Fibroblast of skin of left quadriceps (primary cell): ENCODE results near the gene BRAT1.
"Not testable (repeated sequence)": the region's sequence is repeated elsewhere in the genome, so short reads cannot be mapped to it uniquely, and the experiment has no call there.

Experiments
- DNase-seq, 2 experiments: peaks; one replicate each; pipeline ENCODE4 v3.0.0-alpha.2; 2013; ENCODE audit warnings: low read depth in 2 of 2

Gene BRAT1

GRCh38 chr7:2535872-2536627, 19.3 kb downstream of the BRAT1 start:
- DNase-seq: not testable (repeated sequence)

GRCh38 chr7:2534214-2534613, 21.1 kb downstream of the BRAT1 start:
- not testable (repeated sequence) for DNase-seq

GRCh38 chr7:2533566-2533965, 21.8 kb downstream of the BRAT1 start:
- not testable (repeated sequence) for DNase-seq

GRCh38 chr7:2532816-2533215, 22.5 kb downstream of the BRAT1 start:
- not testable (repeated sequence) for DNase-seq

GRCh38 chr7:2532199-2532772, 23.0 kb downstream of the BRAT1 start:
- not testable (repeated sequence) for DNase-seq

GRCh38 chr7:2531796-2532110, 23.6 kb downstream of the BRAT1 start:
- DNase-seq: not testable (repeated sequence)

GRCh38 chr7:2530994-2531795, 24.1 kb downstream of the BRAT1 start:
- DNase-seq: not testable (repeated sequence)

- no peak for DNase-seq
These were observed 25.0 kb downstream of the BRAT1 start for GRCh38 chr7:2530071-2530987.

GRCh38 chr7:2529161-2530070, 25.9 kb downstream of the BRAT1 start:
- no peak for DNase-seq

- DNase-seq: no peak
These were observed 26.7 kb downstream of the BRAT1 start for GRCh38 chr7:2528481-2529095.

GRCh38 chr7:2527505-2528467, 27.5 kb downstream of the BRAT1 start:
- no peak for DNase-seq

- DNase-seq: no peak
These were observed 28.4 kb downstream of the BRAT1 start for GRCh38 chr7:2526659-2527504.

- DNase-seq: no peak
These were observed 29.4 kb downstream of the BRAT1 start for GRCh38 chr7:2525658-2526630.

- no peak for DNase-seq
These were observed 30.3 kb downstream of the BRAT1 start for GRCh38 chr7:2524808-2525657.

- DNase-seq: no peak
These were observed 31.1 kb downstream of the BRAT1 start for GRCh38 chr7:2523941-2524807.
